ENCODE results near the gene INPP5A. TPM values are rescaled to one million over a fixed set of nuclear protein-coding genes. Genes with fewer than 3 reads are reported as not detected.

INPP5A gene
- total and polyA plus RNA-seq, 9 of the 15 experiments (the other 6 are each of a cell fraction or from before 2014, with no cell fraction given) = 0.66 to 11.6 (median 7.7) TPM

DNA sequence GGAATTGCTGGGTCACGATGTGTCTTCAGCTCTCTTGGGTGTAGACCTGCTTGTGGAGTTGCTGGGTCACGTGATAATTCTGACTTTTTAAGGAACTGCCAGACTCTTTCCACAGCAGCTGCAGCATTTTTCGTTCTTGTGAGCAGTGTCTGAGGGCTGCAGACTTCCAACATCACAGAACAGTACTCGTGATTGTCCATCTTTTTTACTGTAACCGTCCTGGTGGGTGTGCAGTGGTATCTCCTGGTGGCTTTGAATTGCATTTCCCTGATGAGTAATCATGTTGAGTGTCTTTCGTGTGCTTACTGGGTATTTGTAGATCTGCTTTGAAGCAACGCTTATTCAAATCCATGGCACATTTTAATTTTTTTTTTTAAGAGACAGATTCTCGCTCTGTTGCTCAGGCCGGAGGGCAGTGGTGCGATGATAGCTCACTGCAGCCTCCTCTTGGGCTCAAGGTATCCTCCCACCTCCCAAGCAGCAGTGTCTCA lies 22.7 kb downstream of the INPP5A start:
- intact Hi-C loops (cut with micrococcal nuclease) (no loop called here), in situ Hi-C loops (cut with MboI) (no loop called here)
- 24% methylated on average over 10 of the region's 10 CpGs for WGBS (ENCODE audit: insufficient coverage, low coverage, missing lambda C conversion rate)
- Histone ChIP-seq H3K36me3 (ENCODE audit: control insufficient read depth, insufficient read depth, low read length) (peaks cover 4% of the 10 kb centered on the region; the same call in 1 of the 3 replicates), H3K9me3 (replicated peaks; ENCODE audit: control insufficient read depth, insufficient read depth, low read depth, low read length) (no peaks in the 10 kb centered on the region), H3K4me3 (no peak overlapping the region), H3K9ac (ENCODE audit: insufficient read depth in 1 of 2, low read depth in 2 of 2, low read length in 2 of 2) (peak overlapping the region in 1 of 2 experiments; percentile 26; a peak in 1 of 4 replicates), H2AFZ (ENCODE audit: low read depth, low read length) (peak overlapping the region; percentile 76), H3K4me1 (replicated peaks in 1 of 2; ENCODE audit: control insufficient read depth in 2 of 2, insufficient read depth in 2 of 2, low read length in 2 of 2) (peaks cover 19 to 46% of the 10 kb centered on the region in 2 experiments; a peak in 4 of 5 replicates), H3K27ac (ENCODE audit: extremely low read depth, low read depth, low read length) (peak overlapping the region; percentile 23; the same call in 1 of the 3 replicates), H3K27me3 (ENCODE audit: control insufficient read depth in 2 of 2, insufficient read depth in 2 of 2, low read length in 2 of 2) (no peaks in the 10 kb centered on the region), H3K9me1 (ENCODE audit: control insufficient read depth, insufficient read depth, low read length) (no peaks in the 10 kb centered on the region), H3K79me2 (ENCODE audit: control insufficient read depth, insufficient read depth, low read length) (peaks cover 47% of the 10 kb centered on the region), H4K20me1 (replicated peaks; ENCODE audit: control insufficient read depth, insufficient read depth, low read length) (no peaks in the 10 kb centered on the region), H3K4me2 (ENCODE audit: insufficient read depth, low read length) (peak overlapping the region; percentile 52)
- no TSS peak for BruUV-seq (replicated peaks)
- ChIA-PET POLR2A (interaction anchor here (0.8 to 1.1 kb wide), 2 partner anchors 9 to 12 kb away, joined by 4 to 6 read pairs; no protein-coding TSS in a partner anchor), CTCF (ENCODE audit: low intra/inter-chr PET ratio) (no interaction called here)
- DNase-seq (ENCODE audit: extremely low read depth in 1 of 4, low spot score in 3 of 4) (peak in 1 of 4 experiments; percentile 45), FAIRE-seq (peak; percentile 88), ATAC-seq (no peak; the same call in 1 of the 3 replicates)
- TF ChIP-seq CBX3 (IDR thresholded peaks at IDR 0.05; ENCODE audit: borderline replicate concordance in 1 of 2, low read length in 2 of 2) = no peak
- no peak for TF ChIP-seq WHSC1 (IDR thresholded peaks at IDR 0.05; ENCODE audit: low read length)
- TF ChIP-seq ETS2 (tag; IDR thresholded peaks at IDR 0.05; ENCODE audit: borderline replicate concordance, poor library complexity, severe bottlenecking) = no peak
- no peak for TF ChIP-seq NCOA6 (IDR thresholded peaks at IDR 0.05)
- TF ChIP-seq, protein P1, sequence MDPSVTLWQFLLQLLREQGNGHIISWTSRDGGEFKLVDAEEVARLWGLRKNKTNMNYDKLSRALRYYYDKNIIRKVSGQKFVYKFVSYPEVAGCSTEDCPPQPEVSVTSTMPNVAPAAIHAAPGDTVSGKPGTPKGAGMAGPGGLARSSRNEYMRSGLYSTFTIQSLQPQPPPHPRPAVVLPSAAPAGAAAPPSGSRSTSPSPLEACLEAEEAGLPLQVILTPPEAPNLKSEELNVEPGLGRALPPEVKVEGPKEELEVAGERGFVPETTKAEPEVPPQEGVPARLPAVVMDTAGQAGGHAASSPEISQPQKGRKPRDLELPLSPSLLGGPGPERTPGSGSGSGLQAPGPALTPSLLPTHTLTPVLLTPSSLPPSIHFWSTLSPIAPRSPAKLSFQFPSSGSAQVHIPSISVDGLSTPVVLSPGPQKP (CRISPR knock-in tag; IDR thresholded peaks at IDR 0.05) = no peak
- TF ChIP-seq SMC3 (conservative IDR thresholded peaks at IDR 0.05; ENCODE audit: insufficient read depth, low read depth, low read length) = no peak
- TF ChIP-seq, protein P2, sequence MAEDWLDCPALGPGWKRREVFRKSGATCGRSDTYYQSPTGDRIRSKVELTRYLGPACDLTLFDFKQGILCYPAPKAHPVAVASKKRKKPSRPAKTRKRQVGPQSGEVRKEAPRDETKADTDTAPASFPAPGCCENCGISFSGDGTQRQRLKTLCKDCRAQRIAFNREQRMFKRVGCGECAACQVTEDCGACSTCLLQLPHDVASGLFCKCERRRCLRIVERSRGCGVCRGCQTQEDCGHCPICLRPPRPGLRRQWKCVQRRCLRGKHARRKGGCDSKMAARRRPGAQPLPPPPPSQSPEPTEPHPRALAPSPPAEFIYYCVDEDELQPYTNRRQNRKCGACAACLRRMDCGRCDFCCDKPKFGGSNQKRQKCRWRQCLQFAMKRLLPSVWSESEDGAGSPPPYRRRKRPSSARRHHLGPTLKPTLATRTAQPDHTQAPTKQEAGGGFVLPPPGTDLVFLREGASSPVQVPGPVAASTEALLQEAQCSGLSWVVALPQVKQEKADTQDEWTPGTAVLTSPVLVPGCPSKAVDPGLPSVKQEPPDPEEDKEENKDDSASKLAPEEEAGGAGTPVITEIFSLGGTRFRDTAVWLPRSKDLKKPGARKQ (CRISPR knock-in tag; IDR thresholded peaks at IDR 0.05) = no peak
- no peak for TF ChIP-seq MXI1 (IDR thresholded peaks at IDR 0.05; ENCODE audit: low read depth, low read length)
- TF ChIP-seq, protein P3, sequence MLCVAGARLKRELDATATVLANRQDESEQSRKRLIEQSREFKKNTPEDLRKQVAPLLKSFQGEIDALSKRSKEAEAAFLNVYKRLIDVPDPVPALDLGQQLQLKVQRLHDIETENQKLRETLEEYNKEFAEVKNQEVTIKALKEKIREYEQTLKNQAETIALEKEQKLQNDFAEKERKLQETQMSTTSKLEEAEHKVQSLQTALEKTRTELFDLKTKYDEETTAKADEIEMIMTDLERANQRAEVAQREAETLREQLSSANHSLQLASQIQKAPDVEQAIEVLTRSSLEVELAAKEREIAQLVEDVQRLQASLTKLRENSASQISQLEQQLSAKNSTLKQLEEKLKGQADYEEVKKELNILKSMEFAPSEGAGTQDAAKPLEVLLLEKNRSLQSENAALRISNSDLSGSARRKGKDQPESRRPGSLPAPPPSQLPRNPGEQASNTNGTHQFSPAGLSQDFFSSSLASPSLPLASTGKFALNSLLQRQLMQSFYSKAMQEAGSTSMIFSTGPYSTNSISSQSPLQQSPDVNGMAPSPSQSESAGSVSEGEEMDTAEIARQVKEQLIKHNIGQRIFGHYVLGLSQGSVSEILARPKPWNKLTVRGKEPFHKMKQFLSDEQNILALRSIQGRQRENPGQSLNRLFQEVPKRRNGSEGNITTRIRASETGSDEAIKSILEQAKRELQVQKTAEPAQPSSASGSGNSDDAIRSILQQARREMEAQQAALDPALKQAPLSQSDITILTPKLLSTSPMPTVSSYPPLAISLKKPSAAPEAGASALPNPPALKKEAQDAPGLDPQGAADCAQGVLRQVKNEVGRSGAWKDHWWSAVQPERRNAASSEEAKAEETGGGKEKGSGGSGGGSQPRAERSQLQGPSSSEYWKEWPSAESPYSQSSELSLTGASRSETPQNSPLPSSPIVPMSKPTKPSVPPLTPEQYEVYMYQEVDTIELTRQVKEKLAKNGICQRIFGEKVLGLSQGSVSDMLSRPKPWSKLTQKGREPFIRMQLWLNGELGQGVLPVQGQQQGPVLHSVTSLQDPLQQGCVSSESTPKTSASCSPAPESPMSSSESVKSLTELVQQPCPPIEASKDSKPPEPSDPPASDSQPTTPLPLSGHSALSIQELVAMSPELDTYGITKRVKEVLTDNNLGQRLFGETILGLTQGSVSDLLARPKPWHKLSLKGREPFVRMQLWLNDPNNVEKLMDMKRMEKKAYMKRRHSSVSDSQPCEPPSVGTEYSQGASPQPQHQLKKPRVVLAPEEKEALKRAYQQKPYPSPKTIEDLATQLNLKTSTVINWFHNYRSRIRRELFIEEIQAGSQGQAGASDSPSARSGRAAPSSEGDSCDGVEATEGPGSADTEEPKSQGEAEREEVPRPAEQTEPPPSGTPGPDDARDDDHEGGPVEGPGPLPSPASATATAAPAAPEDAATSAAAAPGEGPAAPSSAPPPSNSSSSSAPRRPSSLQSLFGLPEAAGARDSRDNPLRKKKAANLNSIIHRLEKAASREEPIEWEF (CRISPR knock-in tag; IDR thresholded peaks at IDR 0.05) = no peak
- TF ChIP-seq, protein P4, sequence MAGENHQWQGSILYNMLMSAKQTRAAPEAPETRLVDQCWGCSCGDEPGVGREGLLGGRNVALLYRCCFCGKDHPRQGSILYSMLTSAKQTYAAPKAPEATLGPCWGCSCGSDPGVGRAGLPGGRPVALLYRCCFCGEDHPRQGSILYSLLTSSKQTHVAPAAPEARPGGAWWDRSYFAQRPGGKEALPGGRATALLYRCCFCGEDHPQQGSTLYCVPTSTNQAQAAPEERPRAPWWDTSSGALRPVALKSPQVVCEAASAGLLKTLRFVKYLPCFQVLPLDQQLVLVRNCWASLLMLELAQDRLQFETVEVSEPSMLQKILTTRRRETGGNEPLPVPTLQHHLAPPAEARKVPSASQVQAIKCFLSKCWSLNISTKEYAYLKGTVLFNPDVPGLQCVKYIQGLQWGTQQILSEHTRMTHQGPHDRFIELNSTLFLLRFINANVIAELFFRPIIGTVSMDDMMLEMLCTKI (IDR thresholded peaks at IDR 0.05; ENCODE audit: partially characterized antibody) = no peak
- TF ChIP-seq COPS2 (conservative IDR thresholded peaks at IDR 0.05) = no peak
- TF ChIP-seq SREBF2 (CRISPR knock-in tag; IDR thresholded peaks at IDR 0.05) = no peak
- no peak for TF ChIP-seq CCAR2 (IDR thresholded peaks at IDR 0.05; ENCODE audit: low read depth, low read length)

Data from K562 (cell line).